CD4-positive, alpha-beta T cell treated with Interleukin-2 at 100 ng/mL for 4 hours (primary cell): Measurements from ENCODE around the gene PLA2G4A.

ENCODE experiments used
- DNase-seq: peaks from one replicate; pipeline ENCODE4 v3.0.0-alpha.2; 2020; ENCODE audit warnings: low spot score

The PLA2G4A gene

GRCh38 chr1:187032316-187032981 lies 203.7 kb downstream of the PLA2G4A start:
- no peak for DNase-seq

- DNase-seq: no peak
Observed at GRCh38 chr1:187032982-187033692, 204.4 kb downstream of the PLA2G4A start.

DNA sequence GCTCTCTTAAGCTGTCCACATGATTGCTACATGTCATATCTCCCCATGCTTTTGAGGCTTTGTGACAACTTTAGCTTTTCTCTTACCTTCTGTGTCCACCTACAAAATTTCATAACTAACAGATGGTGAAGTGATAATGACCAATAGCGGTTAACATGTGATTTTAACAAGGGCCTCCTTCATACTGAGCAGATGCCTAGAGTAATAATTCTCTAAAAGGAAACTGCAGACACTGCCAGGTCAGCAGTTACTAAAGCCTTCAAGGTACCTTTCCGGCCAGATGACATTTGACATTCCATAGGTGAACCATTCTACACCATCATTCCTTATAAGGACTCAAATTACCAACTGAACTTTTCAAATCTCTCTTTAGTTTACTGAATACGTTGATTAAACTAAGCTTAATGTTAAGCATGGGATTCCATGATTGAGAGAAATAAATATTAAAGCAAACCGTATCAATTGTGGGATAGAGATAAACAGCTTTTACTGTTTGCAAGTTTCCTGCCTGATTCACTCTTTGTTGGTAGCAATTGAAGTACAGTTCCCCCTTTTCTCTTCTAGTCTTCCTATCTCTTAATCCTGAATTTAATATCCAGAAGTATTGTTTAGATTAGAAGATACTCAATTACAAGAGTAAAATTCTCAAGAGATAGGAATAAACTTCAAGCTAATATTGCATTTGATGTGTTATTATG lies 205.1 kb downstream of the PLA2G4A start:
- no peak for DNase-seq

DNA sequence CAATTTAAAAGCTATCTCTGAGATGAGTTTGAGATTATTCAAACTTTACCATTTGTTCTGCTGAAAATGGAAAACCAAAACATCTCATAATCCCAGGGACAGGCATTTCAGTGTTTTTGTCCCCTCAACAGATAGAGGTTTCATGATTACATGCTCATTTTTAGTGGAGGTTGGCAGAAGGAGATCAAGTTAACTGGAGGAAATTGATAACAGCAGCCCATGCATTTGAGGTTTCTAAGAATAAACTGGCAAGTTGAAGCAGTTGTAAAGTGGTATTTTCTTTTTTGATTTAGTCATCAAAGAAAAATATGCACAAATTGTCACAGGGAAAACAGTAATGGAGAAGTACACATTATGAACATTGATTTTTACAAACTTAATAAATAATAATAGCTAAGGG lies 205.8 kb downstream of the PLA2G4A start:
- no peak for DNase-seq

GRCh38 chr1:187037973-187038553 lies 209.3 kb downstream of the PLA2G4A start:
- no peak for DNase-seq
